Inferior parietal cortex (tissue), 1 donor: Measurements from ENCODE around the gene UNC13C.

Source experiments
- DNase-seq: peaks from one replicate; pipeline ENCODE4 v3.0.0-alpha.2; 2016; ENCODE audit errors: extremely low spot score

Gene UNC13C

DNA sequence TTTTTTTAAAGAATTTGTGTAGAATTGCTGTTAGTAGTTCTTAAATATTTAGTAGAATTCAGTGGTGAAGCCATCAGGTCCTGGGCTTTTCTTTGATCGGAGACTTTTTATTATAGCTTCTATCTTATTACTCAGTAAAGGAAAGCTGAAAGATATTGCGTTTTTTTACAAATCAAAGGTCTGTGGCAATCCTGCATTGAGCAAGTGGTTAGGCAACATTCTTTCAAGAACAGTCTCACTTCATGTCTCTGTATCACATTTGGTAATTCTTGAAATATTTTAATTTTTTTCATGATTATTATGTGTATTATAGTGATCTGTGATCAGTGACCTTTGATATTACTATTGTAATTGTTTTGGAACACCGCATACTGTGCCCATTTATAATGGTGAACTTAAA lies 140.8 kb downstream of the UNC13C start:
- no peak for DNase-seq

- DNase-seq = no peak
Observed at GRCh38 chr15:54120949-54121463, 142.8 kb downstream of the UNC13C start.

DNA sequence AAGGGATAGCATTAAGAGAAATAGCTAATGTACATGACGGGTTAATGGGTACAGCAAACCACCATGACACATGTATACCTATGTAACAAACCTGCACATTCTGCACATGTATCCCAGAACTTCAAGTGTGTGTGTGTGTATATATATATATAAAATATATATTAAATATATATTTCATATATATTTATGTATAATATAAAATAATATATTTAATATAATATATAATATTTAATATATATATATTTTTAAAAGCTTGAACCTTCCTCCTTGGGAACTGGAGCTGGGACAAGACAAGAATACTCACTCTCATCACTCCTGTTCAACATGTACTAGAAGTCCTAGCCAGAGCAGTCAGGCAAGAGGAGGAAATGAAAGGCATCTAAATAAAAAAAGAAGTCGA lies 149.3 kb downstream of the UNC13C start:
- DNase-seq = no peak

DNA sequence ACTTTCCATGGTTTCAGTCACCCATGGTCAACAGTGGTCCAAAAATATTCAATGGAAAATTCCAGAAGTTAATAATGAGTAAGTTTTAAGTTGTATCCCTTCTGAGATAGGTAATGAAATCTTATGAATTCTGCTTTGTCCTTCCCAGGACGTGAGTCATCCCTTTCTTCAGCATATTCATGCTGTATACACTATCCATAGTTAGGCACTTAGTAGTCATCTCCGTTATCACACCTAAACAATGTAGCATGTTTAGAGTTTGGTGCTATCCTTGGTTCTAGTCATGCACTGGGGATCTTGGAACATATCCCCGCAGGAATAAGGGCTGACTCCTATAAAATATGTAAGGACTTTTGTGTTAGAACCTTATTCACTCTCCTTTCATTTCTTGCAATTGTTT lies 153.2 kb downstream of the UNC13C start:
- no peak for DNase-seq

DNA sequence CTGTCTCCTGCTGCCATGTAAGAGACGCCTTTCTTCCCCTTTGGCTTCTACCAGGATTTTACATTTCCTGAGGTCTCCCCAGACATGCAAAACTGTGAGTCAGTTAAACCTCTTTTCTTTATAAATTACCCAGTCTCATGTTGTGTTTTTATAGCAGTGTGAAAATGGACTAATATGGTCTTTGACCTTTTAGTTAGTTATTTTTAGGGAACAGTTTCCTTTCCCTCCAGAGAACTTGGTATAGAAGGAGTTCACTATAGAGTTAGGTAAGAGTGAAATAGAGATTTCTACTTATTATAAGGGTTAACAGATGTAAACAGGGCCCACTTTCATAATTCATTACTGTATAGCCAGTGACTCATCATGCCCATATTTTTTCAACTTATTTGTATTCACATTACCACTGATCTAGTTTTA lies 170.9 kb downstream of the UNC13C start:
- no peak for DNase-seq

DNA sequence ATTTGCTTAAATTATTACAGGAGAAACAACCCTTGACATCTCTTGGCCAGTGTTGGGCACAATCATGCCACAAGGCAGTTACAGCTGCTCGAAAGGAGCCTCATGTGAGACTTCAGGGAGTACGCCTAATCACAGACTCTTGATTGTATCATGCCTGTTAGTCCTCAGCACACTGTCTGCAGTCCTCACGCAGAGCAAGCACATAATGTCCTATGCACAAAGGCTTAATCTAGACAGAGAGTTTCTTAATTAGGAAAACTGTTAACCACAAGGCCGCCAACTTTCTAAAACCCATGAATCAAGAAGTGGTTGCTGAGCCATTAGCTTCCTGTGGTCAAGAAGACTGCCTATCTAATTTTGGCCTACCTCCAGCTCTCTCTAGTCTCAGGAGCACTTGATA lies 172.0 kb downstream of the UNC13C start:
- DNase-seq = no peak

DNA sequence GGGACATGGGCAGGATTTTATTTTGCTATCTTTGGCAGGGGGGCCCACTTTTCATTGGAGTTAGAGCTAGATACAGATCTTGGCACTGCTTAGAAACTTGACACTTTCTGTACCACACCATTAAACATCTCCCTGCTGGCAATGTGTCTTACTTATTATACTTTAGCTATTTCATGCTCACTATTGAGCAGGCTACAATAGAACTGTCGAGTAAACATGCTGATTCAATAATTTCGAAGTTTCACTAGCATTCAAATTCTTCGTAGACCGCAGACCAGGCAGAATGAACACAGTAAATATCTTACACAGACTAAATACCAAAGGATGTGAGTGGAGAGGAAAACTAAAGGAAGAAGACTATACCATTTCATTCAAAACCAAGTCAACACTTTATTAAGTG lies 180.8 kb downstream of the UNC13C start:
- no peak for DNase-seq

- DNase-seq = no peak
Observed at GRCh38 chr15:54187325-54187724, 209.1 kb downstream of the UNC13C start.

DNA sequence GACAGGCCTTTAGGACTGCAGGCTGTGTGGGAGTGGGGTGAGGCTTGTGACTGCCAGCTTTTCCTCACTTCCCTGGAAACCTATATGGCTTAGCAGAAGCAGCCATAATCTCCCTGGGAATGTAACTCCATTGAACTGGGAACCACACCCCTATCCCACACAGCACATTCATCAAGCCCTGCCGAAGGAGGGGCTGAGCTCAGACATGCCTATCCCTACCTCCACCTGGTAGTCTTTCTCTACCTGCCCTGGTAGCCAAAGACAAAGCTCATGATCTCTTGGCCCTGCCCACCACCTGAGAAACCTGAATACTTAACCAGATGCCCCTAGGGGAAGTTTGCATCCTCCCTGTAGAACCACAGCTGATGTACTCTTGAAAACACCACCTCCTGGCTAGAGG lies 219.8 kb downstream of the UNC13C start:
- no peak for DNase-seq

GRCh38 chr15:54206586-54207321 lies 228.5 kb downstream of the UNC13C start:
- no peak for DNase-seq

GRCh38 chr15:54208786-54209185 lies 230.5 kb downstream of the UNC13C start:
- DNase-seq = no peak

- DNase-seq = no peak
Observed at GRCh38 chr15:54212635-54213034, 234.4 kb downstream of the UNC13C start.

- no peak for DNase-seq
Observed at GRCh38 chr15:54226455-54226854, 248.2 kb downstream of the UNC13C start.

- DNase-seq = no peak
Observed at GRCh38 chr15:54227569-54227968, 249.3 kb downstream of the UNC13C start.

GRCh38 chr15:54250326-54250725 lies 272.1 kb downstream of the UNC13C start:
- DNase-seq = no peak

- no peak for DNase-seq
Observed at GRCh38 chr15:54256190-54256589, 277.9 kb downstream of the UNC13C start.

GRCh38 chr15:54273928-54274327 lies 295.7 kb downstream of the UNC13C start:
- no peak for DNase-seq

- DNase-seq = no peak
Observed at GRCh38 chr15:54277834-54278233, 299.6 kb downstream of the UNC13C start.

DNA sequence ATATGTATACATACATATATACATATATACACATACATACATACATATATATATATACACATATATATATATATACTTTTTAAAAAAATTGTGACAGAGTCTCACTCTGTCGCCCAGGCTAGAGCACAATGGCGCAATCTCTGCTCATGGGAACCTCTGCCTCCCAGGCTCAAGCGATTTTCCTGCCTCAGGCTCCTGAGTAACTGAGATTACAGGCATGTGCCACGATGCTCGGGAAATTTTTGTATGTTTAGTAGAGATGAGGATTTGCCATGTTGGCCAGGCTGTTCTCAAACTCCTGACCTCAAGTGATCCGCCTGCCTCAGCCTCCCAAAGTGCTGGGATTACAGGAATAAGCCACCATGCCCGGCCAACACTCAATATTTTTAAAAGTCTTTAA lies 302.5 kb downstream of the UNC13C start:
- no peak for DNase-seq

- no peak for DNase-seq
Observed at GRCh38 chr15:54282228-54282836, 304.1 kb downstream of the UNC13C start.

DNA sequence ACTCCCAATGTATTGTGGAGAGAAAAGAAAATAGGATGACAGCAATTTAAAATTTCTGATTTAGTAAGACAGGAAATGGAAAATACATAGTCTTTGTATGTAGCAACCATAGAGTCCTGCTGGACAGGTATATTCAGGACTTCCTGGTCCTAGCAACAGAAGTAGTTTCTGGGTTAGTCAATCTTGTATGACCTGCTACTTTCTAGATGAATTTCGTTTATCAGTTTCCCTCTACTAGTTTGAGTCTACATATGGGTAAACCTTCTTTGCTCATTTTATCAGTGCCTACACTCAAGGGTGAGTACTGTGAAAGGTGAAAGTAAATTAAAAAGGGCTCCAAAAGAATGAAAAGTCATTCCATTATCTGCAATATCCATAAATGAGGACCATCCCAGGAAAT lies 309.8 kb downstream of the UNC13C start:
- DNase-seq = no peak

- no peak for DNase-seq
Observed at GRCh38 chr15:54289590-54290136, 311.4 kb downstream of the UNC13C start.

DNA sequence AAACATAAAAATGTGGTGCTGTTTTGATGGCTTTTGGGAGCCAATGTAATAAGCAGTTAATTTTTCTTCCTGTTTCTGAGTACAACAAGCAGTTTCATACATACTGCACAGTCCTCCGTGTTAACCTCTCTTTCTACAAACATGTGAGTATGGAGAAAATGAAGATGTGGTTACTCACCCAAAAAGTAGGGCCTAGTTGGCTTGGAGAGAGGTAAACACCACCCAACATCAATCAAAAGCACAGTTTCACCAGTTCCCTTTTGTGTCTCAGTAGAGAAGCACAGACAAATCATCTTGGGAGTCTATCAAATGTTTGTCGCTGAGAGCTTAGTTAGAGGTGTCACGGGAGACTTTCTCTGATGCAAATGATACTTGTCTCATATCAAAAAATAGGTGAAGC lies 320.2 kb downstream of the UNC13C start:
- DNase-seq = no peak
